Measurements from ENCODE around the gene SDF2L1.
"Not testable (repeated sequence)": the region's sequence is repeated elsewhere in the genome, so short reads cannot be mapped to it uniquely, and the experiment has no call there.

SDF2L1 gene, protein sequence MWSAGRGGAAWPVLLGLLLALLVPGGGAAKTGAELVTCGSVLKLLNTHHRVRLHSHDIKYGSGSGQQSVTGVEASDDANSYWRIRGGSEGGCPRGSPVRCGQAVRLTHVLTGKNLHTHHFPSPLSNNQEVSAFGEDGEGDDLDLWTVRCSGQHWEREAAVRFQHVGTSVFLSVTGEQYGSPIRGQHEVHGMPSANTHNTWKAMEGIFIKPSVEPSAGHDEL
- 7.0 to 16.6 (median 9.1) reads per million in 3 donors for total RNA-seq

DNA sequence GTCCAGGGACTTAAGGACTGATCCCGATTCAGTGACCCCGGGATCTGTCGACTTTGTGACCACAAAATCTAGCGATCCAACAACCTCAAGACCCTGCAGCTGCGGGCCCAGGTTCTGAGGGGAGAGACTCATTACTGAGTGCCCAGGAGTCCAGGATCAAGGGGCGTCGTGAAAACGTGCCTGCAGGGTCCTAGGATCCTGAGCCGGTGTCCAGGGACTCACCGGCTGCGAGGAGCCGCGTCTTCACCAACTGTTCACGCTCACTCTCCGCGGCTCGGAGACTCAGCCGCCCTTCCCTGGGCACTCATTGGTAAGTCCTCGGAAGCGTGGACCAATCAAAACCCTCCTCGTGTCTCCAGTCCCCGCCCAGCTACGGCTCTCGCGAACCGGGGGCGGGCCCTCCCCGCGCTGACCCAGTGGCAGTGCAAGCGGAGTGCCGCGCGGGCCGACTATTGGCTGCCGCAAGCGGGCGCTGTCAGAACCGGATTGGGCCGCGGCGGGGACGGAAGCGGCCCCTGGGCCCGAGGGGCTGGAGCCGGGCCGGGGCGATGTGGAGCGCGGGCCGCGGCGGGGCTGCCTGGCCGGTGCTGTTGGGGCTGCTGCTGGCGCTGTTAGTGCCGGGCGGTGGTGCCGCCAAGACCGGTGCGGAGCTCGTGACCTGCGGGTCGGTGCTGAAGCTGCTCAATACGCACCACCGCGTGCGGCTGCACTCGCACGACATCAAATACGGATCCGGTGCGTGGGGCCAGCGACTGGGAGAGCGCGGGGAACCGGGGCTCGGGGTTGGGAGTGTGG is at the start of gene SDF2L1:
TSS of gene SDF2L1 (plus strand) at position 514 of the 795 bp plus-strand sequence. CDS start at position 549, 35 bp downstream.
- H3K4me3 ChIP-seq (ENCODE audit: insufficient read depth, low read depth, low read length, poor library complexity, severe bottlenecking), result peak within 1 kb of the TSS; percentile 54
- H3K27me3 ChIP-seq (replicated peaks; ENCODE audit: control insufficient read depth, insufficient read depth, low read length, poor library complexity, severe bottlenecking), result no peaks in the 10 kb centered on the region
- peak; percentile 96 to 98 (median 97) for DNase-seq
- peaks cover 24% of the 10 kb centered on the region for H3K4me1 ChIP-seq (ENCODE audit: control insufficient read depth, insufficient read depth, low read length, poor library complexity, severe bottlenecking)
- H3K9me3 ChIP-seq (ENCODE audit: control insufficient read depth, low read length), result no peaks in the 10 kb centered on the region
- H3K27ac ChIP-seq (ENCODE audit: insufficient read depth, low read length, poor library complexity, severe bottlenecking), result peak within 1 kb of the TSS; percentile 68
- H3K36me3 ChIP-seq (ENCODE audit: control insufficient read depth, insufficient read depth, low read length), result no peaks in the 10 kb centered on the region

DNA sequence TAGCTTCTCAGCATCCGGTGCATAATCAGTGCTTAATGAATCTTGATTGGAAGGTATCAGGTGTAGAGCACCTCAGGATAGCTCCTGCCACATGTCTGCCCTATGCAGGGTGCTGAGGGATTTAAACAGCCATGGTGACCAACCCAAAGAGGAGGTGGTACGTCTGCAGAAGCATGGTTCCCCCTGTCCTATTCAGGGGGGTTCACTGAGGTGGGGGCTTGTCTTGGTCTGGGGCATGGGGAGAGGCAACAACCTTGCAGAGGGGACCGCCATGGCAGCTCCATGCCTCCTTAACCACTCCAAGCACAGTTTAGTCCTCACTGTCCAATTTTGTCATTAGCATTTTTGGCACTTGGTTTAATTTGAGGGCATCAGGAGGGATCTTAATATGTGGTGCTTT is 49.7 kb upstream of the SDF2L1 start:
- Histone ChIP-seq H3K4me3 (ENCODE audit: insufficient read depth, low read depth, low read length, poor library complexity, severe bottlenecking) (no peak overlapping the region), H3K9me3 (ENCODE audit: control insufficient read depth, low read length) (no peaks in the 10 kb centered on the region), H3K36me3 (ENCODE audit: control insufficient read depth, insufficient read depth, low read length) (peaks cover 43% of the 10 kb centered on the region), H3K27ac (ENCODE audit: insufficient read depth, low read length, poor library complexity, severe bottlenecking) (no peak overlapping the region), H3K4me1 (ENCODE audit: control insufficient read depth, insufficient read depth, low read length, poor library complexity, severe bottlenecking) (peaks cover 15% of the 10 kb centered on the region), H3K27me3 (replicated peaks; ENCODE audit: control insufficient read depth, insufficient read depth, low read length, poor library complexity, severe bottlenecking) (no peaks in the 10 kb centered on the region)
- DNase-seq, result no peak

DNA sequence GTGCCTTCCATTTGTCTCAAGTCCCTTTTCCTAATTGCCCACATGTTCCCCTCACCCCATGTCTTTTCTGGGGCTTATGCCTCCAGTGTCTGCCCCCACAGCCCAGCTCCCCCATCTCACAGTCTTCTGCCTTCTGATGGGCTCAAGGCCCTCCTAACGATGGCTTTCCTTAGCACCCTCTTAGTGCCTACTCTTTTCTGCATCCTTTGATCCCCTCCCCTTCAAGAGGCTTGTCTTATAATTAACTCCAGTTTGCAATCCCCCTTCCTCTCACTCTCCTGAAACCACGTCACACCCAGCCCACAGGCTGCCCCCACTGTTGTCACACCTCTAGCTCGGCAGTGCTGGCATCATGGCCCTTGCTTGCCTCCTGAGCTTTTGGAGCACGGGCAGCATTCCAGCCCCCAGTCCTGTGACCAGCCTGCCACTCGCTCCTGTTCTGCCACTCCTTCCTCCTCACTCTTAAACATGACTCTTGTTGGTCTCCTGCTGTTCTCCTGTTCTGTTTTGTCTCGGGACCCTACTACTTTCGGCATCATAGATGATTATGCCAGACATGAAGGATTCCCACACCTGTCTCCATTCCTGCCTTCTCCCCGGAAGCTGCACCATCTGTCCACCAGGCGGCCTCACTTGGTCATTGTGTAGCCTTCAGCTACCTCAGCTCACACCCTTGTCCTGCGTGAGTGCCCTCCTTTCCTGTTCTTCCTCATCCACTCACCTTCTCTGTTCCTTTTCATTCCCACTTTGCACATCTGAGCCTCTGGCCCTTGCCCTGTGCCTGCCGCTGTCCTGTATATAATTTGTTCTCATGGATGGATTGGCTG is 48.5 kb upstream of the SDF2L1 start:
- Histone ChIP-seq H3K4me3 (ENCODE audit: insufficient read depth, low read depth, low read length, poor library complexity, severe bottlenecking) (no peak overlapping the region), H3K36me3 (ENCODE audit: control insufficient read depth, insufficient read depth, low read length) (peaks cover 43% of the 10 kb centered on the region), H3K4me1 (ENCODE audit: control insufficient read depth, insufficient read depth, low read length, poor library complexity, severe bottlenecking) (peaks cover 5% of the 10 kb centered on the region), H3K27ac (ENCODE audit: insufficient read depth, low read length, poor library complexity, severe bottlenecking) (no peak overlapping the region), H3K9me3 (ENCODE audit: control insufficient read depth, low read length) (no peaks in the 10 kb centered on the region), H3K27me3 (replicated peaks; ENCODE audit: control insufficient read depth, insufficient read depth, low read length, poor library complexity, severe bottlenecking) (no peaks in the 10 kb centered on the region)
- no peak for DNase-seq

DNA sequence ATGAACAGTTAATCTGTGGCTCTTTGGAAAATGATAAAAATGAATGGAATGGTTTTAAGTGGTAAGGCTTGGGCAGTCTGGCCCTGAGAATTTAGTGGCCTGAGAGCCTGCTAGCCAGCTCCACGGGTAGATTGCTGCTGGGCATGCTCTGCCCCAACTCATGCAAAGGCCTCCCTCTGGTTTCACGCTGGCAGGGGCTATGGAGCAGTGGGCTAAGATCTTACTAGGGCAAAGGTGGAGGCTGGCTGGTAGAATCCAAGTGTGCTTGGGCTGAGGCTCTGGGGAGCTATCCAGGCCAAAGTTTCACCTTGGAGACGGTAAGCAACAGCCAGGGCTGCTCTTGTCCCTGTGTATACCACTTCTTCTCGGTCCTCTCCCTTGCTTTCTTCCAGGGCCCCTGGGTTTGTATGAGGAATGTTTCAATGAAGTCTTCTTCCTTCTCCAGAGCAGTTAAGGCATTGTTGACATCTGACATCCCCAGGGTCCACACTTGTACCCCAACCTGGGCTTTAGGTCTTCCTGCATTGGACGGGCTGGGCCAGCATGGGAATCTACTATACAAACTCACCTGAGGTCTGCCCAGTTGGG is 47.1 kb upstream of the SDF2L1 start:
- DNase-seq, result no peak
- Histone ChIP-seq H3K9me3 (ENCODE audit: control insufficient read depth, low read length) (no peaks in the 10 kb centered on the region), H3K36me3 (ENCODE audit: control insufficient read depth, insufficient read depth, low read length) (peaks cover 43% of the 10 kb centered on the region), H3K4me3 (ENCODE audit: insufficient read depth, low read depth, low read length, poor library complexity, severe bottlenecking) (no peak overlapping the region), H3K27me3 (replicated peaks; ENCODE audit: control insufficient read depth, insufficient read depth, low read length, poor library complexity, severe bottlenecking) (no peaks in the 10 kb centered on the region), H3K27ac (ENCODE audit: insufficient read depth, low read length, poor library complexity, severe bottlenecking) (no peak overlapping the region), H3K4me1 (ENCODE audit: control insufficient read depth, insufficient read depth, low read length, poor library complexity, severe bottlenecking) (peaks cover 5% of the 10 kb centered on the region)

DNA sequence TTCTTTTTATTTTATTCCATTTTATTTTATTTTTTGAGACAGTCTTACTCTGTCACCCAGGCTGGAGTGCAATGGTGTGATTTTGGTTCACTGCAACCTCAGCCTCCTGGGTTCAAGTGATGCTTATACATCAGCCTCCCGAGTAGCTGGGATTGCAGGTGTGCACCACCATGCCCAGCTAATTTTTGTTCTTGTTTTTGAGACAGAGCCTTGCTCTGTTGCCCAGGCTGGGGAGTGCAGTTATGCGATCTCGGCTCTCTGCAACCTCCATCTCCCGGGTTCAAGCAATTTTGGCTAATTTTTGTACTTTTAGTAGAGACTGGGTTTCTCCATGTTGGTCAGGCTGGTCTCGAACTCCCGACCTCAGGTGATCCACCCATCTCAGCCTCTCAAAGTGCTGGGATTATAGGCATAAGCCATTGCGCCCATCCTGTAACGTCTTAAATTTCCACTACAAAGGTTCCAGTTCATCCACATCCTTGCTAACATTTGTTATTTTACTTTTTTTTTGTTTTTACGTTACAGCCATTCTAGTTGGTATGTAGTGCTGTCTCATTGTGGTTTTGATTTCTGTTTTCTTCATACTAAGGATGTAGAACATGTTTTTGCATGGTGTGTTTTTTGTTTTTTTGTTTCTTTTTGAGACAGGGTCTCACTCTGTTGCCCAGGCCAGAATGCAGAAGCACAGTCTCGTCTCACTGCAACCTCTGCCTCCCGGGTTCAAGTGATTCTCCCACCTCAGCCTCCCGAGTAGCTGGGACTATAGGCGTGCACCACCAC is 45.6 kb upstream of the SDF2L1 start:
- not testable (repeated sequence) for H3K4me1 ChIP-seq (ENCODE audit: control insufficient read depth, insufficient read depth, low read length, poor library complexity, severe bottlenecking); H3K9me3 ChIP-seq (ENCODE audit: control insufficient read depth, low read length); H3K27me3 ChIP-seq (replicated peaks; ENCODE audit: control insufficient read depth, insufficient read depth, low read length, poor library complexity, severe bottlenecking); H3K27ac ChIP-seq (ENCODE audit: insufficient read depth, low read length, poor library complexity, severe bottlenecking); H3K4me3 ChIP-seq (ENCODE audit: insufficient read depth, low read depth, low read length, poor library complexity, severe bottlenecking); DNase-seq
- peaks cover 43% of the 10 kb centered on the region for H3K36me3 ChIP-seq (ENCODE audit: control insufficient read depth, insufficient read depth, low read length)

DNA sequence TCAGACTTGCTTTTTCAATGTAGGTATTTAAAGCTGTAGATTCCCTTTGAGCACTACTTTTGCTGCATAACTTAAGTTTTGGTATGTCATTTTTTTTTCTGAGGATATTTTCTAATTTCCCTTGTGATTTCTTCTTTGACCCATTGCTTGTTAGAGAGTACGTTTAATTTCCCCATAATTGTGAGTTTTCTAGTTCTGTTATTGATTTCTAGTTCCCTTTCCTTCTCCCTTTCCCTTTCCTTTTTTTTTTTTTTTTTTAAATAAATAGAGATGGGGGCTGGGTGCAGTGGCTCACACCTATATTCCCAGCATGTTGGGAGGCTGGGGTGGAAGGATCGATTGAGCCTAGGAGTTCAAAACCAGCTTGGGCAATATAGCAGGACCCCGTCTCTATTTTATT is 43.8 kb upstream of the SDF2L1 start:
- Histone ChIP-seq H3K27me3 (replicated peaks; ENCODE audit: control insufficient read depth, insufficient read depth, low read length, poor library complexity, severe bottlenecking) (no peaks in the 10 kb centered on the region), H3K4me1 (ENCODE audit: control insufficient read depth, insufficient read depth, low read length, poor library complexity, severe bottlenecking) (no peaks in the 10 kb centered on the region), H3K4me3 (ENCODE audit: insufficient read depth, low read depth, low read length, poor library complexity, severe bottlenecking) (no peak overlapping the region), H3K36me3 (ENCODE audit: control insufficient read depth, insufficient read depth, low read length) (peaks cover 32% of the 10 kb centered on the region), H3K9me3 (ENCODE audit: control insufficient read depth, low read length) (no peaks in the 10 kb centered on the region), H3K27ac (ENCODE audit: insufficient read depth, low read length, poor library complexity, severe bottlenecking) (no peak overlapping the region)
- no peak for DNase-seq

DNA sequence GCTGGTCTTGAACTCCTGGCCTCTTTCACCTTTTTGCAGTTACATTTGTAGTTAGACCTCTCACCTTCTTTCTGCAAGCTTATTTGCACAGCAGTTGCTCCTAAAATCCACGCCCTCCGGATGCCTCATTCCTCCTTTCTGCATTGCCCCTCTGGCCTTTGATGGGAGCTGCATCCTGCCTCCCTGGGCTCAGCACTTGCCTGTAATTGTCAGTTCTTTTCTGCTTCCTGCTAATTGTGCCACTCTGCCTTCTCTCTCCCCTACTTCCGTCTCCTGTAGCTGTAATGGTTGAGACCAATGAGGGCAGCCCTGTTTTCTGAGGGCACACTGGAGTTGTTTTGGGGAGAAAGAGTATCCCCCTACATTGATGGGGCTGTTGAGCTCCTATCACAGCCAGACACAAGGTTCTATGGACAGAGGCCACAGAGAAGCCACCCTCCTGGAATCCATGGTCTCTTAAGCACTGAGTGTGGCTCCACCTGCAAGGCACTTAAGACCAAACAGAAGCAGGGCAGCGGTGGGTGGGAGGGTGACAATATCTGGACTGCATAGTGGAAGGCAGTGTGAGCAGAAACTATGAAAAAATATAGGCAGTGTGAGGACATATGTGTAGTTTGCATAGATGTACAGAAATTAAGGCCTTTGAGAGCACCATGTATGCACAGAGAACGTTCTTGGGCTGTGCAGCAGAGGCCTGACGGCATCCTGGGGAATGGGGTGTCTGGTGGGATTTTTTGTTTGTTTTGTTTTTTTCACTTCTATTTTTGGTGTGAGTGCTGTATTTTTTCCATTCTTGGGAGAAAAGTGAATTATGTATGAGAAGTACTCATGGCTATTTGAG is 42.8 kb upstream of the SDF2L1 start:
- H3K4me1 ChIP-seq (ENCODE audit: control insufficient read depth, insufficient read depth, low read length, poor library complexity, severe bottlenecking), result no peaks in the 10 kb centered on the region
- no peak overlapping the region for H3K4me3 ChIP-seq (ENCODE audit: insufficient read depth, low read depth, low read length, poor library complexity, severe bottlenecking)
- no peaks in the 10 kb centered on the region for H3K27me3 ChIP-seq (replicated peaks; ENCODE audit: control insufficient read depth, insufficient read depth, low read length, poor library complexity, severe bottlenecking)
- no peaks in the 10 kb centered on the region for H3K9me3 ChIP-seq (ENCODE audit: control insufficient read depth, low read length)
- H3K36me3 ChIP-seq (ENCODE audit: control insufficient read depth, insufficient read depth, low read length), result peaks cover 22% of the 10 kb centered on the region
- H3K27ac ChIP-seq (ENCODE audit: insufficient read depth, low read length, poor library complexity, severe bottlenecking), result no peak overlapping the region
- no peak for DNase-seq

DNA sequence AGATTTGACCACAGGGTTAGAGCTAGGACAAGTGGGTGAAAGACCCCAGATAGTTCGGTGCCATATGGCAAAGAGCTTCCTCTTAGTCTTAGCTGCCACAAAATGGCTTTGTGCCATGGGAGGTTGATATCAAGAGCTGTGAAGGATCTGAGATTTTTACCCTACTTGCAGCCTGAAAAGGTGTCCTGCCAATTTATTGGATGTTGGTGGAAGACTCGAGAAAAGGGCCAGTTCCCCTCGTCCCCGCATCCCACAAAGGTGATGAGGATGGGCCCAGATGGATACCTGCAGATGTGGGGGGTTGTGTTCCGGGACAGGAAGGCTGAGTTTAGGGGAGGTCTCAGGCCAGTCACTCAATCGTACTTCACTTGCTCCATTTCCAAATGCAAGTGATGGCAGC is 39.5 kb upstream of the SDF2L1 start:
- Histone ChIP-seq H3K4me1 (ENCODE audit: control insufficient read depth, insufficient read depth, low read length, poor library complexity, severe bottlenecking) (peaks cover 2% of the 10 kb centered on the region), H3K4me3 (ENCODE audit: insufficient read depth, low read depth, low read length, poor library complexity, severe bottlenecking) (no peak overlapping the region), H3K9me3 (ENCODE audit: control insufficient read depth, low read length) (no peaks in the 10 kb centered on the region), H3K27me3 (replicated peaks; ENCODE audit: control insufficient read depth, insufficient read depth, low read length, poor library complexity, severe bottlenecking) (no peaks in the 10 kb centered on the region), H3K36me3 (ENCODE audit: control insufficient read depth, insufficient read depth, low read length) (no peaks in the 10 kb centered on the region), H3K27ac (ENCODE audit: insufficient read depth, low read length, poor library complexity, severe bottlenecking) (no peak overlapping the region)
- no peak for DNase-seq
